Right lobe of liver (tissue), 4 donors: Measurements from ENCODE around the gene PTPRT.

ENCODE experiments used
- POLR2A ChIP-seq: fragments of 450-650 bp; IDR thresholded peaks from one replicate; pipeline ENCODE4 v1.6.1; 2017; ENCODE audit warnings: antibody characterized with exemption, mild to moderate bottlenecking
- TF ChIP-seq, protein P1 (sequence below), 4 donors: fragments of 200-600 bp in 3 of 4; fragments of 450-650 bp in 1 of 4; IDR thresholded peaks; one replicate each; pipeline versions ENCODE4 v1.5.1 to v1.8.0; 2016 to 2022; ENCODE audit warnings: antibody characterized with exemption in 4 of 4, mild to moderate bottlenecking in 2 of 4
- donor health status: DM: no; HTN: no; CAD: no.
- donor health status: DM: no; HTN: no; CAD: no.
- donor health status: DM: no; HTN: yes; CAD: no.

DNA sequence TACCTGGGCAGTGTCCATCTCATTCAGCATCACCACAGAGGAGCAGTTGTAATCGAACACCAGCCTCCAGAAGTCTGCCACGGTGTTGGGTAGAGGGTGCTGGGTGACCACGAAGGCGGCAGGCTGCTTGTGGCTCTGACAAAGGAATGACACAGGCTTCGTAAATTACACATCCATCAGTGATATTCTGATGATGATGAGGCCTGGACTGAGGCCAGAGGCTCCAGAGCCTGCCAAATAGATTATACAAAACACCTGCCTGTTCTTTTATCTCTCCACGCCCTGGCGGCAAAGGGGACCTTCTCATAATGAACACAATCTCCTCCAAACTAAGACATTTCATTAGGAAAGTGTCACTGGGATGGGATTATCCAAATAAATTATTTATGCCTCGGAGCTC, 1091.3 kb downstream of the PTPRT start:
- TF ChIP-seq, protein P1, sequence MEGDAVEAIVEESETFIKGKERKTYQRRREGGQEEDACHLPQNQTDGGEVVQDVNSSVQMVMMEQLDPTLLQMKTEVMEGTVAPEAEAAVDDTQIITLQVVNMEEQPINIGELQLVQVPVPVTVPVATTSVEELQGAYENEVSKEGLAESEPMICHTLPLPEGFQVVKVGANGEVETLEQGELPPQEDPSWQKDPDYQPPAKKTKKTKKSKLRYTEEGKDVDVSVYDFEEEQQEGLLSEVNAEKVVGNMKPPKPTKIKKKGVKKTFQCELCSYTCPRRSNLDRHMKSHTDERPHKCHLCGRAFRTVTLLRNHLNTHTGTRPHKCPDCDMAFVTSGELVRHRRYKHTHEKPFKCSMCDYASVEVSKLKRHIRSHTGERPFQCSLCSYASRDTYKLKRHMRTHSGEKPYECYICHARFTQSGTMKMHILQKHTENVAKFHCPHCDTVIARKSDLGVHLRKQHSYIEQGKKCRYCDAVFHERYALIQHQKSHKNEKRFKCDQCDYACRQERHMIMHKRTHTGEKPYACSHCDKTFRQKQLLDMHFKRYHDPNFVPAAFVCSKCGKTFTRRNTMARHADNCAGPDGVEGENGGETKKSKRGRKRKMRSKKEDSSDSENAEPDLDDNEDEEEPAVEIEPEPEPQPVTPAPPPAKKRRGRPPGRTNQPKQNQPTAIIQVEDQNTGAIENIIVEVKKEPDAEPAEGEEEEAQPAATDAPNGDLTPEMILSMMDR (IDR thresholded peaks at IDR 0.05), result no peak
- no peak for TF ChIP-seq POLR2A
